OCI-LY1 (cell line): ENCODE measurements around the gene PPP1R12A.

ENCODE experiments used
- H2AFZ ChIP-seq: fragments of 200-600 bp; sonication (generic), shearing (Covaris generic); 2 replicates; pipeline ENCODE4 v1.6.0; 2014; ENCODE audit warnings: antibody characterized with exemption, mild to moderate bottlenecking, low read length
- H3F3A ChIP-seq: fragments of 200-600 bp; sonication (generic), shearing (Covaris generic); 2 replicates; pipeline ENCODE4 v1.6.0; 2014; ENCODE audit warnings: mild to moderate bottlenecking, antibody characterized with exemption, low read length, moderate library complexity; ENCODE audit not compliant: insufficient read depth
- H3K27ac ChIP-seq: fragments of 200-600 bp; sonication (generic); 2 replicates; pipeline ENCODE4 v1.5.1; 2014; ENCODE audit warnings: low read length, mixed run types, mild to moderate bottlenecking, low read depth; ENCODE audit not compliant: poor library complexity, severe bottlenecking
- H3K27me3 ChIP-seq: fragments of 200-600 bp; sonication (generic); 2 replicates; pipeline ENCODE4 v1.6.0; 2014; ENCODE audit warnings: antibody characterized with exemption, mild to moderate bottlenecking, low read length, moderate library complexity; ENCODE audit not compliant: insufficient read depth
- H3K36me3 ChIP-seq: fragments of 200-600 bp; sonication (generic); 2 replicates; pipeline ENCODE4 v1.6.1; 2014; ENCODE audit warnings: mild to moderate bottlenecking, antibody characterized with exemption, low read length, moderate library complexity, mixed read lengths; ENCODE audit not compliant: insufficient read depth
- H3K4me1 ChIP-seq: fragments of 200-600 bp; sonication (generic); 2 replicates; pipeline ENCODE4 v1.5.1; 2014; ENCODE audit warnings: mild to moderate bottlenecking, low read length, moderate library complexity; ENCODE audit not compliant: insufficient read depth, severe bottlenecking
- H3K4me2 ChIP-seq: fragments of 200-600 bp; sonication (generic), shearing (Covaris generic); 2 replicates; pipeline ENCODE4 v1.6.1; 2014; ENCODE audit warnings: low read length
- H3K4me3 ChIP-seq: fragments of 200-600 bp; sonication (generic); 2 replicates; pipeline ENCODE4 v1.5.1; 2014; ENCODE audit warnings: low read length, low read depth, mild to moderate bottlenecking, mixed read lengths; ENCODE audit not compliant: poor library complexity, severe bottlenecking
- H3K79me2 ChIP-seq: fragments of 200-600 bp; shearing (Covaris generic); 2 replicates; pipeline ENCODE4 v1.6.1; 2016; ENCODE audit warnings: mixed run types, low read length, mixed read lengths; ENCODE audit not compliant: insufficient read depth
- H3K9ac ChIP-seq: fragments of 200-600 bp; sonication (generic), shearing (Covaris generic); 2 replicates; pipeline ENCODE4 v1.6.1; 2014; ENCODE audit warnings: mild to moderate bottlenecking, low read length, mixed read lengths
- H3K9me2 ChIP-seq: fragments of 200-600 bp; sonication (generic), shearing (Covaris generic); 2 replicates; pipeline ENCODE4 v1.6.1; 2014; ENCODE audit warnings: low read depth, mild to moderate bottlenecking, low read length, mixed read lengths
- H3K9me3 ChIP-seq: fragments of 200-600 bp; shearing (Covaris generic); 2 replicates; pipeline ENCODE4 v1.6.1; 2014; ENCODE audit warnings: low read length, mixed read lengths
- H4K20me1 ChIP-seq: fragments of 200-600 bp; sonication (generic), shearing (Covaris generic); 2 replicates; pipeline ENCODE4 v1.6.0; 2016; ENCODE audit warnings: mild to moderate bottlenecking, low read length; ENCODE audit not compliant: insufficient read depth
- EZH2 ChIP-seq: fragments of 200-600 bp; sonication (generic), shearing (Covaris generic); IDR thresholded peaks from 2 replicates; pipeline ENCODE4 v1.8.0; 2017; ENCODE audit warnings: borderline replicate concordance, mixed run types, mild to moderate bottlenecking, antibody characterized with exemption, low read length, moderate library complexity, mixed read lengths
- TF ChIP-seq, protein P1 (sequence below): fragments of 200-600 bp; sonication (generic), shearing (Covaris generic); IDR thresholded peaks from 2 replicates; pipeline ENCODE4 v1.5.1; 2017; ENCODE audit warnings: mild to moderate bottlenecking, antibody characterized with exemption, low read length, moderate library complexity, mixed read lengths

PPP1R12A gene

GRCh38 chr12:79934281-79935020 is 446 bp downstream of the PPP1R12A start:
- Histone ChIP-seq H3K79me2 (peaks cover 50% of the 10 kb centered on the region), H2AFZ (no peak overlapping the region), H3K9me2 (no peaks in the 10 kb centered on the region), H3F3A (no peaks in the 10 kb centered on the region), H4K20me1 (peaks cover 9% of the 10 kb centered on the region; the same call in 1 of the 2 replicates), H3K9ac (peak overlapping the region; percentile 88), H3K4me1 (peaks cover 34% of the 10 kb centered on the region), H3K4me2 (peak overlapping the region; percentile 92), H3K27me3 (no peaks in the 10 kb centered on the region), H3K4me3 (peak overlapping the region; percentile 81), H3K27ac (peak overlapping the region; percentile 78), H3K9me3 (no peaks in the 10 kb centered on the region), H3K36me3 (no peaks in the 10 kb centered on the region)
- TF ChIP-seq EZH2 = no peak
- TF ChIP-seq, protein P1, sequence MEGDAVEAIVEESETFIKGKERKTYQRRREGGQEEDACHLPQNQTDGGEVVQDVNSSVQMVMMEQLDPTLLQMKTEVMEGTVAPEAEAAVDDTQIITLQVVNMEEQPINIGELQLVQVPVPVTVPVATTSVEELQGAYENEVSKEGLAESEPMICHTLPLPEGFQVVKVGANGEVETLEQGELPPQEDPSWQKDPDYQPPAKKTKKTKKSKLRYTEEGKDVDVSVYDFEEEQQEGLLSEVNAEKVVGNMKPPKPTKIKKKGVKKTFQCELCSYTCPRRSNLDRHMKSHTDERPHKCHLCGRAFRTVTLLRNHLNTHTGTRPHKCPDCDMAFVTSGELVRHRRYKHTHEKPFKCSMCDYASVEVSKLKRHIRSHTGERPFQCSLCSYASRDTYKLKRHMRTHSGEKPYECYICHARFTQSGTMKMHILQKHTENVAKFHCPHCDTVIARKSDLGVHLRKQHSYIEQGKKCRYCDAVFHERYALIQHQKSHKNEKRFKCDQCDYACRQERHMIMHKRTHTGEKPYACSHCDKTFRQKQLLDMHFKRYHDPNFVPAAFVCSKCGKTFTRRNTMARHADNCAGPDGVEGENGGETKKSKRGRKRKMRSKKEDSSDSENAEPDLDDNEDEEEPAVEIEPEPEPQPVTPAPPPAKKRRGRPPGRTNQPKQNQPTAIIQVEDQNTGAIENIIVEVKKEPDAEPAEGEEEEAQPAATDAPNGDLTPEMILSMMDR = no peak

- peaks cover 9% of the 10 kb centered on the region; the same call in 1 of the 2 replicates for H4K20me1 ChIP-seq
- peaks cover 41% of the 10 kb centered on the region for H3K4me1 ChIP-seq
- no peak overlapping the region for H2AFZ ChIP-seq
These were observed 1.2 kb downstream of the PPP1R12A start for GRCh38 chr12:79933532-79934264.

DNA sequence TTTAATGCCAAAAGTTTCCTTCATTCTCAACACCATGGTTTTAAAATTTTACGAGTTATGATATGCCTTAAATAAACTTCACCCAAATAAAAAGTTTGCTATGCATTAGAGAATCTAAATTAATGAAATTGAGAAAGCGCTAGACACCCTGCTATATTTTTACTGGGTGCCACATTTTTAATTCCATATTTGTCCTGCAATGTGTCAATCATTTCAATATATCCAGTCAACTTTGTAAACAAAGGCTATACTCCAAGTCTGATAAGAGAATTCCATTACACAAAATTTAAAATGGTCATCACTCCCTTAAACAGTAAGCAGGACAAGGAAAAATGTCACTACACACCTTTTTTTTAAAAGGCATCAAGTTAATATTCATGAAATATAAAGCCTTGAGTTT is 1.9 kb downstream of the PPP1R12A start:
- Histone ChIP-seq H3K9me3 (no peaks in the 10 kb centered on the region), H3K79me2 (peaks cover 64% of the 10 kb centered on the region), H3K4me3 (peak overlapping the region; percentile 81), H3K4me1 (peaks cover 47% of the 10 kb centered on the region), H2AFZ (no peak overlapping the region), H3K36me3 (no peaks in the 10 kb centered on the region), H3K27ac (no peak overlapping the region), H3F3A (peaks cover 4% of the 10 kb centered on the region; the same call in 1 of the 2 replicates), H3K27me3 (no peaks in the 10 kb centered on the region), H3K9ac (peak overlapping the region; percentile 88), H4K20me1 (peaks cover 9% of the 10 kb centered on the region; the same call in 1 of the 2 replicates), H3K9me2 (no peaks in the 10 kb centered on the region), H3K4me2 (peak overlapping the region; percentile 92)
- no peak for TF ChIP-seq EZH2
- TF ChIP-seq, protein P1 = no peak

More at GRCh38 chr12:79933532-79934264, 1.2 kb downstream of the PPP1R12A start:
- Histone ChIP-seq H3K79me2 (peaks cover 58% of the 10 kb centered on the region), H3K4me3 (peak overlapping the region; percentile 81), H3K36me3 (no peaks in the 10 kb centered on the region), H3K9me2 (no peaks in the 10 kb centered on the region), H3K27ac (peak overlapping the region; percentile 78), H3F3A (no peaks in the 10 kb centered on the region), H3K27me3 (no peaks in the 10 kb centered on the region), H3K4me2 (peak overlapping the region; percentile 92), H3K9ac (peak overlapping the region; percentile 88), H3K9me3 (no peaks in the 10 kb centered on the region)
- TF ChIP-seq, protein P1 = no peak
- no peak for TF ChIP-seq EZH2
